BLaER1 (cell line): ENCODE data around the gene ZSWIM9.

ENCODE experiments used
- H3K27ac ChIP-seq: shearing (Covaris generic); formaldehyde crosslinking; 2 replicates; pipeline ENCODE4 v1.8.1; 2022
- H3K27me3 ChIP-seq: shearing (Covaris generic); formaldehyde crosslinking; 2 replicates; pipeline ENCODE4 v1.8.1; 2022
- H3K36me3 ChIP-seq: shearing (Covaris generic); formaldehyde crosslinking; 2 replicates; pipeline ENCODE4 v1.8.1; 2022
- H3K4me1 ChIP-seq: shearing (Covaris generic); formaldehyde crosslinking; 2 replicates; pipeline ENCODE4 v1.8.1; 2022
- H3K4me2 ChIP-seq: shearing (Covaris generic); formaldehyde crosslinking; 2 replicates; pipeline ENCODE4 v1.8.1; 2022
- H3K4me3 ChIP-seq: shearing (Covaris generic); formaldehyde crosslinking; 2 replicates; pipeline ENCODE4 v1.8.1; 2022
- H3K9ac ChIP-seq: shearing (Covaris generic); formaldehyde crosslinking; 2 replicates; pipeline ENCODE4 v1.8.1; 2022
- H3K9me3 ChIP-seq: shearing (Covaris generic); formaldehyde crosslinking; 2 replicates; pipeline ENCODE4 v1.8.1; 2022
- H4K20me1 ChIP-seq: shearing (Covaris generic); formaldehyde crosslinking; 2 replicates; pipeline ENCODE4 v1.8.1; 2022
- Cebpa-rat ChIP-seq: shearing (Covaris generic); IDR thresholded peaks from 2 replicates; pipeline ENCODE4 v1.8.1; 2022

The ZSWIM9 gene

GRCh38 chr19:48169939-48170803, at the start of gene ZSWIM9, which contains the start of gene LIG1:
Gene ZSWIM9 (plus strand): TSS chr19:48170680. CDS start chr19:48171803, 1,123 bp downstream.
Gene LIG1 (minus strand): TSS chr19:48170344. CDS start chr19:48165566, 4,778 bp downstream.
- Histone ChIP-seq H3K4me3 (peak within 1 kb of the TSS; percentile 79), H4K20me1 (peaks cover 29% of the 10 kb centered on the region), H3K36me3 (peaks cover 31% of the 10 kb centered on the region), H3K9ac (peak within 1 kb of the TSS; percentile 93), H3K4me1 (peaks cover 61% of the 10 kb centered on the region), H3K27me3 (no peaks in the 10 kb centered on the region), H3K27ac (peak within 1 kb of the TSS; percentile 97), H3K4me2 (peak within 1 kb of the TSS; percentile 92), H3K9me3 (no peaks in the 10 kb centered on the region)
- no peak for TF ChIP-seq Cebpa-rat

GRCh38 chr19:48121066-48121465, 49.4 kb upstream of the ZSWIM9 start:
- H3K4me1 ChIP-seq = peaks cover 38% of the 10 kb centered on the region
- H3K4me3 ChIP-seq = no peak overlapping the region
- no peaks in the 10 kb centered on the region for H3K27me3 ChIP-seq
- H3K27ac ChIP-seq = no peak overlapping the region
- TF ChIP-seq Cebpa-rat = no peak
- no peaks in the 10 kb centered on the region for H4K20me1 ChIP-seq
- H3K4me2 ChIP-seq = no peak overlapping the region
- peaks cover 5% of the 10 kb centered on the region; the same call in 1 of the 2 replicates for H3K9me3 ChIP-seq
- peaks cover 99% of the 10 kb centered on the region for H3K36me3 ChIP-seq
- no peak overlapping the region for H3K9ac ChIP-seq

DNA sequence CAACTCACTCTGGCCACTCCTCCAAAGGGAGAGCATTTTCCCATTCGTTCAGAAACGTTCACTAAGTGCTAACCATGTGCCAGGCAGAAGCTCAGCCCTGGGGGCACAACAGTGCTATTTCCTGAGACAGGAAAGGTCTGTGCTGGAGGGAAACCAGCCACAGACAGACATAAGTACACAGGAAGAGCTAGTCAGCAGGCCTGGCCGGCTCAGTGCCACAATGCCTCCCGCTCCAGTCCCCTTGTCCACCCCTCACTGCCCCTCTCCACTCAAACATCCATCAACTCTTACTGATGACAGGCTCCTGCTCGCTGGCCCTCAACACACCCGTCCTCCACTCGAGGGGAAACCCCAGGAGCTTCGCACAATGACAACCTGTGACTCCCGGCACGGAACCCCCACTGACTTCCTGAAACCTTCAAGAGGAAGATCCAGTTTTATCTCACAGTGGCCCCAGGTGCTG, 48.5 kb upstream of the ZSWIM9 start:
- TF ChIP-seq Cebpa-rat = no peak
- Histone ChIP-seq H3K4me1 (peaks cover 38% of the 10 kb centered on the region), H3K4me3 (no peak overlapping the region), H4K20me1 (no peaks in the 10 kb centered on the region), H3K36me3 (peaks cover 97% of the 10 kb centered on the region), H3K9ac (peak overlapping the region; percentile 65), H3K27me3 (no peaks in the 10 kb centered on the region), H3K27ac (peak overlapping the region; percentile 75), H3K4me2 (peak overlapping the region; percentile 64), H3K9me3 (peaks cover 5% of the 10 kb centered on the region; the same call in 1 of the 2 replicates)

- Histone ChIP-seq H4K20me1 (no peaks in the 10 kb centered on the region), H3K27me3 (no peaks in the 10 kb centered on the region), H3K36me3 (peaks cover 97% of the 10 kb centered on the region), H3K4me2 (peak overlapping the region; percentile 64), H3K9ac (peak overlapping the region; percentile 65), H3K4me1 (peaks cover 37% of the 10 kb centered on the region), H3K9me3 (peaks cover 5% of the 10 kb centered on the region; the same call in 1 of the 2 replicates), H3K27ac (peak overlapping the region; percentile 75), H3K4me3 (no peak overlapping the region)
- no peak for TF ChIP-seq Cebpa-rat
Measured at GRCh38 chr19:48122421-48122820, 48.1 kb upstream of the ZSWIM9 start.

GRCh38 chr19:48123907-48124651, 46.4 kb upstream of the ZSWIM9 start:
- H3K9me3 ChIP-seq = no peaks in the 10 kb centered on the region
- no peak overlapping the region for H3K4me2 ChIP-seq
- no peaks in the 10 kb centered on the region for H3K27me3 ChIP-seq
- H3K4me3 ChIP-seq = no peak overlapping the region
- TF ChIP-seq Cebpa-rat = no peak
- peaks cover 20% of the 10 kb centered on the region for H3K4me1 ChIP-seq
- no peak overlapping the region for H3K27ac ChIP-seq
- H4K20me1 ChIP-seq = no peaks in the 10 kb centered on the region
- H3K36me3 ChIP-seq = peaks cover 97% of the 10 kb centered on the region
- H3K9ac ChIP-seq = no peak overlapping the region

DNA sequence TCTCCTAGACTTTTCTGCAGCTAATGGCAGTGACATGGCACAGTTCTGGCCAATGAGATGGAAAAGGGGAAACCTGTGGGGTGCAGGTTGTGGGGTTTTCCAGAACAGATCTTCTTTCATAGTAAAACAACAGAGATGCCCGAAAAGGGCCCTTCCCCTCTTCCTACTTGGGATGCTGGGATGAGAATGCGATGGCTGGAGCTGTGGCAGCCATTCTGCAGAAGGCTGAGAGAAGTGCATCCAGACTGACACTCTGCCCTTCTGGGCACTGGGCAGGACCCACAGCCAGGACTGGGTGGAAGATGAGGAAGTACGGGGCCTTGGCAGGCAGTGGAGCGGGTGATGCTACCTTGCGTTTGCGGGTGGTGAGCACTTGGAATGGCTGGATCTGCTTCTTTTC, 42.9 kb upstream of the ZSWIM9 start:
- no peak overlapping the region for H3K27ac ChIP-seq
- no peaks in the 10 kb centered on the region for H4K20me1 ChIP-seq
- H3K9me3 ChIP-seq = no peaks in the 10 kb centered on the region
- no peaks in the 10 kb centered on the region for H3K27me3 ChIP-seq
- no peak overlapping the region for H3K9ac ChIP-seq
- no peak for TF ChIP-seq Cebpa-rat
- peaks cover 4% of the 10 kb centered on the region; the same call in 1 of the 2 replicates for H3K4me1 ChIP-seq
- peaks cover 98% of the 10 kb centered on the region for H3K36me3 ChIP-seq
- no peak overlapping the region for H3K4me3 ChIP-seq
- H3K4me2 ChIP-seq = no peak overlapping the region

DNA sequence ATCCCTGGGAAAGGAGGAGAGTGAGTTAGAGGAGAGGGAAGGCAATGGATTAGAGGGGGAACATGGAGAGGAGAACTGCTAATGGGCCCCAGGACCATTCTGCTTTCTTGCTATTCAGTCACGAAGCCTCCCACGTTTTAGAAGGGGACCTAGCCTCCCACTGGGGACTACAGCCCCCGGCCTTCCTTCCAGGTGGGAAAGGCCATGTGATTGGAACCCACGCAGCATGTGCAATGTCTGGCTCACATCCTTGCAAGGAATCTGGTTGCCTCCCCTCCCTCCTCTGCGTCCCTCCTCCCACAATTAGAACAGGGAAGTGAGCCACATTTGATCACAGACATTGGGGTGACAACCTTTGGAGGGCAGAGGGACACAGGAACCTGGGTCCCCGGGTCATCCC, 37.4 kb upstream of the ZSWIM9 start:
- no peaks in the 10 kb centered on the region for H3K4me1 ChIP-seq
- H3K27me3 ChIP-seq = no peaks in the 10 kb centered on the region
- H3K4me3 ChIP-seq = no peak overlapping the region
- TF ChIP-seq Cebpa-rat = no peak
- no peak overlapping the region for H3K27ac ChIP-seq
- H3K36me3 ChIP-seq = peaks cover 98% of the 10 kb centered on the region
- no peaks in the 10 kb centered on the region for H4K20me1 ChIP-seq
- H3K9me3 ChIP-seq = no peaks in the 10 kb centered on the region
- no peak overlapping the region for H3K9ac ChIP-seq
- H3K4me2 ChIP-seq = no peak overlapping the region

DNA sequence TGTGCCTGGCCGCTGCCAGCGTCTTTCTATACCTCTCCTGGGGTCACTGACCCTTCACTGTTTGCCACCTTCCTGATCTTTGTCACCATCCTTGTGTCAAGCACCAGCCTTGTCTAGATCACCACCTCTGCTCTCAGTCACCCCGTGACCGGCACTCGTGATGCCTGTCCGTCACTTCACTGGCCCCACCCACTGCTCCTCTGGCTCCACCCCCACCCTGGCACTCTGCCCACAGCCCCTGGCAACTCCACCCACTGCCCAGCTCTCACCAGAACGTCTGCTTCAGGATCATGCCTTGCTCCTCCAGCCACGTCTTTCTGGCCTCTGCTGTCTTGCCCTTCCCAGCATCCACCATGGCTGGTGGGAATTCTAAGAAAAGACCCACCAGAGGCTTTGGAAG, 35.1 kb upstream of the ZSWIM9 start:
- Histone ChIP-seq H4K20me1 (no peaks in the 10 kb centered on the region), H3K4me1 (no peaks in the 10 kb centered on the region), H3K27ac (no peak overlapping the region), H3K9me3 (no peaks in the 10 kb centered on the region), H3K4me2 (no peak overlapping the region), H3K27me3 (no peaks in the 10 kb centered on the region), H3K36me3 (peaks cover 97% of the 10 kb centered on the region), H3K9ac (no peak overlapping the region), H3K4me3 (no peak overlapping the region)
- no peak for TF ChIP-seq Cebpa-rat

GRCh38 chr19:48136547-48136946, 33.9 kb upstream of the ZSWIM9 start:
- no peak overlapping the region for H3K27ac ChIP-seq
- no peaks in the 10 kb centered on the region for H3K27me3 ChIP-seq
- H3K4me1 ChIP-seq = no peaks in the 10 kb centered on the region
- no peak overlapping the region for H3K4me3 ChIP-seq
- H3K4me2 ChIP-seq = no peak overlapping the region
- H3K9ac ChIP-seq = no peak overlapping the region
- no peaks in the 10 kb centered on the region for H3K9me3 ChIP-seq
- TF ChIP-seq Cebpa-rat = no peak
- peaks cover 97% of the 10 kb centered on the region for H3K36me3 ChIP-seq
- no peaks in the 10 kb centered on the region for H4K20me1 ChIP-seq

GRCh38 chr19:48137411-48137810, 33.1 kb upstream of the ZSWIM9 start:
- H3K4me1 ChIP-seq = no peaks in the 10 kb centered on the region
- H3K4me3 ChIP-seq = no peak overlapping the region
- H3K9ac ChIP-seq = no peak overlapping the region
- H4K20me1 ChIP-seq = no peaks in the 10 kb centered on the region
- no peak overlapping the region for H3K4me2 ChIP-seq
- H3K27ac ChIP-seq = no peak overlapping the region
- peaks cover 97% of the 10 kb centered on the region for H3K36me3 ChIP-seq
- H3K9me3 ChIP-seq = no peaks in the 10 kb centered on the region
- TF ChIP-seq Cebpa-rat = no peak
- H3K27me3 ChIP-seq = no peaks in the 10 kb centered on the region
